Left ventricle myocardium inferior (tissue), 1 donor: Measurements from ENCODE around the gene SERPINC1. TPM values are rescaled to one million over a fixed set of nuclear protein-coding genes. Genes with fewer than 3 reads are reported as not detected.
"Not testable (repeated sequence)": the region's sequence is repeated elsewhere in the genome, so short reads cannot be mapped to it uniquely, and the experiment has no call there.

Experiments used
- DNase-seq: peaks from one replicate; pipeline ENCODE4 v3.0.0-alpha.2; 2020
- H3K27ac ChIP-seq: fragments of 200-600 bp; replicated peaks from 2 replicates; pipeline ENCODE4 v1.8.0; 2021
- H3K27me3 ChIP-seq: fragments of 200-600 bp; 2 replicates; pipeline ENCODE4 v1.8.0; 2021; ENCODE audit warnings: low read depth
- H3K36me3 ChIP-seq: fragments of 200-600 bp; 2 replicates; pipeline ENCODE4 v1.8.0; 2021
- H3K4me1 ChIP-seq: fragments of 200-600 bp; 2 replicates; pipeline ENCODE4 v1.8.0; 2021
- H3K4me3 ChIP-seq: fragments of 200-600 bp; 2 replicates; pipeline ENCODE4 v1.8.0; 2021; ENCODE audit warnings: mild to moderate bottlenecking, moderate library complexity
- H3K9me3 ChIP-seq: fragments of 200-600 bp; replicated peaks from 2 replicates; pipeline ENCODE4 v1.8.0; 2021
- CTCF ChIP-seq: fragments of 200-600 bp; IDR thresholded peaks from 2 replicates; pipeline ENCODE4 v1.8.0; 2021; ENCODE audit warnings: antibody characterized with exemption, mild to moderate bottlenecking, borderline replicate concordance
- intact Hi-C: fragments of 100-400 bp; cut with micrococcal nuclease; formaldehyde crosslinking; loops from one replicate; pipeline ENCODE4 v1.11.0; 2022
- total RNA-seq: library from RNA; stranded (reverse); fragmentation: NEBNext Ultra II Directional; extraction: Animal tissue kit (Norgen Biotek cat#: 25700); gene quantifications from one replicate; pipeline ENCODE4 v1.2.1, GENCODE V29; 2021
- donor health status: DM: no; HTN: yes; CAD: no; lungs with severe emphysema.

SERPINC1 gene
- total RNA-seq, 1 donor from 2014 or later = not detected

GRCh38 chr1:173889885-173890284 is 27.2 kb downstream of the SERPINC1 start:
- DNase-seq = no peak
- TF ChIP-seq CTCF = no peak
- Histone ChIP-seq H3K4me3 (no peak overlapping the region), H3K36me3 (peaks cover 34% of the 10 kb centered on the region), H3K27ac (no peak overlapping the region), H3K27me3 (no peaks in the 10 kb centered on the region), H3K9me3 (no peaks in the 10 kb centered on the region), H3K4me1 (no peaks in the 10 kb centered on the region)
- intact Hi-C loops = no loop called here

GRCh38 chr1:173888749-173889148 is 28.4 kb downstream of the SERPINC1 start:
- Histone ChIP-seq H3K36me3 (peaks cover 33% of the 10 kb centered on the region), H3K27me3 (no peaks in the 10 kb centered on the region), H3K9me3 (no peaks in the 10 kb centered on the region), H3K27ac (no peak overlapping the region), H3K4me1 (no peaks in the 10 kb centered on the region), H3K4me3 (no peak overlapping the region)
- intact Hi-C loops = no loop called here
- no peak for DNase-seq
- TF ChIP-seq CTCF = no peak

DNA sequence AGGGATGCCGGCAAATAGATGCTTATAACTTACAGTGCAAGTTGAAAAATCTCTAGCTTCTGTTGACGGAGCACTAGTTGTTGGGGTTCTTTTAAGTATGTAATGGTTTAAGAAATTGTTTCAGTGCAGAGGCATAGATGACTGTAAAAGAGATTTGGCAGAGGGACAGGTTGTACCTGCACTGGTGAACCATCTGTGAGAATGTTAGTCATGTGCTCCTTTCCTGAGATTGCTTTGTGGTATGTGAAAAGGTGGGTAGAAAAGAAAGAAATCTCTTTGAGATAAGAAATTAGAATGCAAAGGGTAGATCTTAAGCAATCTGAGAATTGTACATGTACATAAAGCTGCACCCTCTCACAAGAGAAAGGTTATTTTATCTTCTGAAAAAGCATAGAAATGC is 29.5 kb downstream of the SERPINC1 start:
- DNase-seq = no peak
- no peaks in the 10 kb centered on the region for H3K4me1 ChIP-seq
- no peak overlapping the region for H3K4me3 ChIP-seq
- H3K27me3 ChIP-seq = no peaks in the 10 kb centered on the region
- no peak for TF ChIP-seq CTCF
- no peak overlapping the region for H3K27ac ChIP-seq
- no peaks in the 10 kb centered on the region for H3K9me3 ChIP-seq
- intact Hi-C loops = no loop called here
- H3K36me3 ChIP-seq = peaks cover 33% of the 10 kb centered on the region

- H3K27ac ChIP-seq = no peak overlapping the region
- intact Hi-C loops = no loop called here
- H3K9me3 ChIP-seq = no peaks in the 10 kb centered on the region
- no peaks in the 10 kb centered on the region for H3K27me3 ChIP-seq
- no peaks in the 10 kb centered on the region for H3K4me1 ChIP-seq
- DNase-seq = no peak
- peaks cover 33% of the 10 kb centered on the region for H3K36me3 ChIP-seq
- TF ChIP-seq CTCF = no peak
- no peak overlapping the region for H3K4me3 ChIP-seq
Observed at GRCh38 chr1:173886746-173887611, 30.1 kb downstream of the SERPINC1 start.

DNA sequence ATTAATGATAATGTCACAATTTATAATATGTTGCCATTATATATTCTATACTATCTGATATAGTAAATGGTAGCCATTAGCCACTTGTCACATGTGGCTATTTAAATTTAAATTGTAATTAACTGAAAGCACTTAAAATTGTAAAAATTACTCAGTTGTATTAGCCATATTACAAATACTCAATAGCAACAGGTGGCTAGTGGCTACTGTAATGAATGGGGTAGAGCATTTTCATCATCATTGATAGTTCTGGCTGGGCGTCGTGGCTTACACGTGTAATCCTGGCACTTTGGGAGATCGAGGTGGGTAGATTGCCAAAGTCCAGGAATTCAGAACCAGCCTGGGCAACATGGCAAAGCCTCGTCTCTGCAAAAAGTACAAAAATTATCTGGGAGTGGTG is 32.4 kb downstream of the SERPINC1 start:
- H3K4me3 ChIP-seq = no peak overlapping the region
- no peak for TF ChIP-seq CTCF
- no peaks in the 10 kb centered on the region for H3K4me1 ChIP-seq
- no peaks in the 10 kb centered on the region for H3K27me3 ChIP-seq
- no peak overlapping the region for H3K27ac ChIP-seq
- DNase-seq = no peak
- no peaks in the 10 kb centered on the region for H3K9me3 ChIP-seq
- intact Hi-C loops = no loop called here
- peaks cover 36% of the 10 kb centered on the region for H3K36me3 ChIP-seq

GRCh38 chr1:173881117-173881516 is 36.0 kb downstream of the SERPINC1 start:
- H3K27me3 ChIP-seq, H3K27ac ChIP-seq, H3K4me3 ChIP-seq, DNase-seq, H3K4me1 ChIP-seq, intact Hi-C loops, H3K9me3 ChIP-seq: not testable (repeated sequence)
- H3K36me3 ChIP-seq = peaks cover 46% of the 10 kb centered on the region
